GM23338 (cell line): ENCODE data around the gene SPINK5. TPM values are rescaled to one million over a fixed set of nuclear protein-coding genes. Genes with fewer than 3 reads are reported as not detected.

Source experiments
- ATAC-seq: fragments of 200-7000 bp; cut with Tn5 transposase; 3 replicates; pipeline ENCODE4 v1.9.1; 2020
- DNase-seq: peaks from one replicate; pipeline ENCODE4 v3.0.0-alpha.2; 2015; ENCODE audit warnings: low spot score
- H2AFZ ChIP-seq: fragments of 200-600 bp; sonication (generic); 2 replicates; pipeline ENCODE4 v1.8.0; 2016; ENCODE audit warnings: antibody characterized with exemption, mild to moderate bottlenecking, moderate library complexity
- H3F3A ChIP-seq: fragments of 200-600 bp; sonication (generic); replicated peaks from 2 replicates; pipeline ENCODE4 v1.8.0; 2017; ENCODE audit warnings: antibody characterized with exemption, mixed run types, low read depth
- H3K27ac ChIP-seq: fragments of 200-600 bp; sonication (generic); 2 replicates; pipeline ENCODE4 v1.6.1; 2016; ENCODE audit warnings: low read depth
- H3K27me3 ChIP-seq: fragments of 200-600 bp; sonication (generic); 2 replicates; pipeline ENCODE4 v1.8.0; 2016; ENCODE audit warnings: mild to moderate bottlenecking, mixed run types, moderate library complexity; ENCODE audit not compliant: insufficient read depth
- H3K36me3 ChIP-seq: fragments of 200-600 bp; sonication (generic); 2 replicates; pipeline ENCODE4 v1.8.0; 2016; ENCODE audit warnings: mild to moderate bottlenecking; ENCODE audit not compliant: insufficient read depth
- H3K4me1 ChIP-seq: fragments of 200-600 bp; sonication (generic); 2 replicates; pipeline ENCODE4 v1.8.0; 2016; ENCODE audit warnings: mild to moderate bottlenecking, moderate library complexity; ENCODE audit not compliant: insufficient read depth
- H3K4me2 ChIP-seq: fragments of 200-600 bp; sonication (generic); 2 replicates; pipeline ENCODE4 v1.7.1; 2017; ENCODE audit warnings: mixed run types
- H3K4me3 ChIP-seq: fragments of 200-600 bp; sonication (generic); 2 replicates; pipeline ENCODE4 v1.6.1; 2016; ENCODE audit warnings: mixed run types
- H3K79me2 ChIP-seq: fragments of 200-600 bp; sonication (generic); replicated peaks from 2 replicates; pipeline ENCODE4 v1.8.0; 2017; ENCODE audit warnings: mild to moderate bottlenecking; ENCODE audit not compliant: insufficient read depth
- H3K9me2 ChIP-seq: fragments of 200-600 bp; sonication (generic); 2 replicates; pipeline ENCODE4 v1.8.0; 2017; ENCODE audit not compliant: insufficient read depth
- H4K20me1 ChIP-seq: fragments of 200-600 bp; sonication (generic); replicated peaks from 2 replicates; pipeline ENCODE4 v1.8.0; 2017; ENCODE audit warnings: mild to moderate bottlenecking; ENCODE audit not compliant: insufficient read depth
- H3K27ac Mint-ChIP-seq: 2 replicates; pipeline ENCODE4 v1.8.0; 2020; ENCODE audit warnings: inconsistent platforms, mild to moderate bottlenecking, moderate library complexity, mixed read lengths
- H3K27me3 Mint-ChIP-seq: 3 replicates; pipeline ENCODE4 v1.8.0; 2022; ENCODE audit warnings: low read depth, mild to moderate bottlenecking, moderate library complexity, mixed read lengths, inconsistent platforms; ENCODE audit not compliant: insufficient read depth, poor library complexity
- H3K36me3 Mint-ChIP-seq: 3 replicates; pipeline ENCODE4 v1.8.0; 2021; ENCODE audit warnings: low read depth, mild to moderate bottlenecking, inconsistent platforms, moderate library complexity, mixed read lengths
- H3K4me1 Mint-ChIP-seq: 3 replicates; pipeline ENCODE4 v1.8.0; 2020; ENCODE audit warnings: mild to moderate bottlenecking, inconsistent platforms, mixed read lengths
- H3K4me3 Mint-ChIP-seq: 3 replicates; pipeline ENCODE4 v1.8.0; 2021; ENCODE audit warnings: moderate library complexity, mild to moderate bottlenecking, inconsistent platforms, mixed read lengths
- H3K9me3 Mint-ChIP-seq: 3 replicates; pipeline ENCODE4 v1.8.0; 2020; ENCODE audit warnings: moderate library complexity, mild to moderate bottlenecking, inconsistent platforms, mixed read lengths
- CREB1 ChIP-seq: fragments of 250-450 bp; sonication (Bioruptor Pico); IDR thresholded peaks from 2 replicates; pipeline ENCODE4 v1.5.0; 2020; ENCODE audit warnings: low read depth, mild to moderate bottlenecking, moderate library complexity
- EZH2 ChIP-seq: fragments of 200-600 bp; sonication (generic); IDR thresholded peaks from one replicate; pipeline ENCODE4 v1.8.0; 2017; ENCODE audit warnings: antibody characterized with exemption, mild to moderate bottlenecking, low read depth; ENCODE audit not compliant: unreplicated experiment
- EZH2phosphoT487 ChIP-seq: fragments of 200-600 bp; sonication (generic); IDR thresholded peaks from one replicate; pipeline ENCODE4 v1.8.1; 2018; ENCODE audit warnings: antibody characterized with exemption; ENCODE audit not compliant: unreplicated experiment
- polyA plus RNA-seq: library from polyadenylated mRNA; unstranded; fragments of >200 nt; fragmentation: Nextera tagmentation; extraction: Ambion mirVana; gene quantifications from 2 replicates; pipeline ENCODE4 v1.2.1, GENCODE V29; 2016
- total RNA-seq: library from RNA; depleted of rRNA; stranded (reverse); fragments of >200 nt; shearing (Covaris generic); gene quantifications from 2 replicates; pipeline ENCODE4 v1.2.3, GENCODE V29; 2014
- TF ChIP-seq, protein P1 (sequence below): IDR thresholded peaks from 2 replicates; pipeline ENCODE4 v1.6.1; 2016; ENCODE audit warnings: antibody characterized with exemption
- TF ChIP-seq, protein P2 (sequence below): fragments of 250-450 bp; sonication (Bioruptor Pico); IDR thresholded peaks from 2 replicates; pipeline ENCODE4 v1.5.0; 2020; ENCODE audit warnings: mild to moderate bottlenecking, moderate library complexity

Gene SPINK5
- total and polyA plus RNA-seq, 2 experiments from 2014 or later: 4.5 to 8.8 TPM

DNA sequence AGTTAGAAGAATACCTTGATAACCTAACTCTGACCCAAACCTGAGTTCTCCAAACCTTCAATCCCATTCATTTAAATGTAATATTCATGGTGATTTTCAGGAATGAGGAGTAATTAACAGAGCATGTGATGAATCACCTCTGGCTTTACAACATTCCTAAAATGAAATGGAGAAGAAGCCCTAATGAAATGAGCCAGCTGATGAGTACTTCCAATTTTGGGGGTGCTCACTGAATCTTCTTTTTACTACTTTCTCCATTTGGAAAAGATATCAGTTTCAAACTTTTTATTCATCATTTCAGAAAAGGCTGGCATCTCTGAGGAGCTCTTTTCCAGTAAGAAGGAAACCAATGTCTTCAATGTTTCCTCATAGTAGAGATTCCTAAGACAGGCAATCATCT is 2.9 kb upstream of the SPINK5 start:
- H3K4me1 ChIP-seq: no peaks in the 10 kb centered on the region
- H3K27ac ChIP-seq: no peak overlapping the region
- Mint-ChIP-seq H3K4me3 (no peak overlapping the region), H3K27me3 (peaks cover 1% of the 10 kb centered on the region), H3K36me3 (peaks cover 19% of the 10 kb centered on the region), H3K4me1 (no peaks in the 10 kb centered on the region), H3K9me3 (peaks cover 23% of the 10 kb centered on the region), H3K27ac (no peak overlapping the region)
- TF ChIP-seq EZH2 (no peak), CREB1 (no peak), EZH2phosphoT487 (no peak)
- TF ChIP-seq, protein P1, sequence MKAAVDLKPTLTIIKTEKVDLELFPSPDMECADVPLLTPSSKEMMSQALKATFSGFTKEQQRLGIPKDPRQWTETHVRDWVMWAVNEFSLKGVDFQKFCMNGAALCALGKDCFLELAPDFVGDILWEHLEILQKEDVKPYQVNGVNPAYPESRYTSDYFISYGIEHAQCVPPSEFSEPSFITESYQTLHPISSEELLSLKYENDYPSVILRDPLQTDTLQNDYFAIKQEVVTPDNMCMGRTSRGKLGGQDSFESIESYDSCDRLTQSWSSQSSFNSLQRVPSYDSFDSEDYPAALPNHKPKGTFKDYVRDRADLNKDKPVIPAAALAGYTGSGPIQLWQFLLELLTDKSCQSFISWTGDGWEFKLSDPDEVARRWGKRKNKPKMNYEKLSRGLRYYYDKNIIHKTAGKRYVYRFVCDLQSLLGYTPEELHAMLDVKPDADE: no peak
- TF ChIP-seq, protein P2, sequence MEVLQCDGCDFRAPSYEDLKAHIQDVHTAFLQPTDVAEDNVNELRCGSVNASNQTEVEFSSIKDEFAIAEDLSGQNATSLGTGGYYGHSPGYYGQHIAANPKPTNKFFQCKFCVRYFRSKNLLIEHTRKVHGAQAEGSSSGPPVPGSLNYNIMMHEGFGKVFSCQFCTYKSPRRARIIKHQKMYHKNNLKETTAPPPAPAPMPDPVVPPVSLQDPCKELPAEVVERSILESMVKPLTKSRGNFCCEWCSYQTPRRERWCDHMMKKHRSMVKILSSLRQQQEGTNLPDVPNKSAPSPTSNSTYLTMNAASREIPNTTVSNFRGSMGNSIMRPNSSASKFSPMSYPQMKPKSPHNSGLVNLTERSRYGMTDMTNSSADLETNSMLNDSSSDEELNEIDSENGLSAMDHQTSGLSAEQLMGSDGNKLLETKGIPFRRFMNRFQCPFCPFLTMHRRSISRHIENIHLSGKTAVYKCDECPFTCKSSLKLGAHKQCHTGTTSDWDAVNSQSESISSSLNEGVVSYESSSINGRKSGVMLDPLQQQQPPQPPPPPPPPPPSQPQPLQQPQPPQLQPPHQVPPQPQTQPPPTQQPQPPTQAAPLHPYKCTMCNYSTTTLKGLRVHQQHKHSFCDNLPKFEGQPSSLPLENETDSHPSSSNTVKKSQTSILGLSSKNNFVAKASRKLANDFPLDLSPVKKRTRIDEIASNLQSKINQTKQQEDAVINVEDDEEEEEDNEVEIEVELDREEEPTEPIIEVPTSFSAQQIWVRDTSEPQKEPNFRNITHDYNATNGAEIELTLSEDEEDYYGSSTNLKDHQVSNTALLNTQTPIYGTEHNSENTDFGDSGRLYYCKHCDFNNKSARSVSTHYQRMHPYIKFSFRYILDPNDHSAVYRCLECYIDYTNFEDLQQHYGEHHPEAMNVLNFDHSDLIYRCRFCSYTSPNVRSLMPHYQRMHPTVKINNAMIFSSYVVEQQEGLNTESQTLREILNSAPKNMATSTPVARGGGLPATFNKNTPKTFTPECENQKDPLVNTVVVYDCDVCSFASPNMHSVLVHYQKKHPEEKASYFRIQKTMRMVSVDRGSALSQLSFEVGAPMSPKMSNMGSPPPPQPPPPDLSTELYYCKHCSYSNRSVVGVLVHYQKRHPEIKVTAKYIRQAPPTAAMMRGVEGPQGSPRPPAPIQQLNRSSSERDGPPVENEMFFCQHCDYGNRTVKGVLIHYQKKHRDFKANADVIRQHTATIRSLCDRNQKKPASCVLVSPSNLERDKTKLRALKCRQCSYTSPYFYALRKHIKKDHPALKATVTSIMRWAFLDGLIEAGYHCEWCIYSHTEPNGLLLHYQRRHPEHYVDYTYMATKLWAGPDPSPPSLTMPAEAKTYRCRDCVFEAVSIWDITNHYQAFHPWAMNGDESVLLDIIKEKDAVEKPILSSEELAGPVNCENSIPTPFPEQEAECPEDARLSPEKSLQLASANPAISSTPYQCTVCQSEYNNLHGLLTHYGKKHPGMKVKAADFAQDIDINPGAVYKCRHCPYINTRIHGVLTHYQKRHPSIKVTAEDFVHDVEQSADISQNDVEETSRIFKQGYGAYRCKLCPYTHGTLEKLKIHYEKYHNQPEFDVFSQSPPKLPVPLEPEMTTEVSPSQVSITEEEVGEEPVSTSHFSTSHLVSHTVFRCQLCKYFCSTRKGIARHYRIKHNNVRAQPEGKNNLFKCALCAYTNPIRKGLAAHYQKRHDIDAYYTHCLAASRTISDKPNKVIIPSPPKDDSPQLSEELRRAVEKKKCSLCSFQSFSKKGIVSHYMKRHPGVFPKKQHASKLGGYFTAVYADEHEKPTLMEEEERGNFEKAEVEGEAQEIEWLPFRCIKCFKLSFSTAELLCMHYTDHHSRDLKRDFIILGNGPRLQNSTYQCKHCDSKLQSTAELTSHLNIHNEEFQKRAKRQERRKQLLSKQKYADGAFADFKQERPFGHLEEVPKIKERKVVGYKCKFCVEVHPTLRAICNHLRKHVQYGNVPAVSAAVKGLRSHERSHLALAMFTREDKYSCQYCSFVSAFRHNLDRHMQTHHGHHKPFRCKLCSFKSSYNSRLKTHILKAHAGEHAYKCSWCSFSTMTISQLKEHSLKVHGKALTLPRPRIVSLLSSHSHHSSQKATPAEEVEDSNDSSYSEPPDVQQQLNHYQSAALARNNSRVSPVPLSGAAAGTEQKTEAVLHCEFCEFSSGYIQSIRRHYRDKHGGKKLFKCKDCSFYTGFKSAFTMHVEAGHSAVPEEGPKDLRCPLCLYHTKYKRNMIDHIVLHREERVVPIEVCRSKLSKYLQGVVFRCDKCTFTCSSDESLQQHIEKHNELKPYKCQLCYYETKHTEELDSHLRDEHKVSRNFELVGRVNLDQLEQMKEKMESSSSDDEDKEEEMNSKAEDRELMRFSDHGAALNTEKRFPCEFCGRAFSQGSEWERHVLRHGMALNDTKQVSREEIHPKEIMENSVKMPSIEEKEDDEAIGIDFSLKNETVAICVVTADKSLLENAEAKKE (CRISPR knock-in tag): no peak
- DNase-seq: no peak
- H3K27me3 ChIP-seq: no peaks in the 10 kb centered on the region
- H3K9me2 ChIP-seq: no peaks in the 10 kb centered on the region
- no peaks in the 10 kb centered on the region for H4K20me1 ChIP-seq
- no peaks in the 10 kb centered on the region for H3F3A ChIP-seq
- H3K79me2 ChIP-seq: no peaks in the 10 kb centered on the region
- peaks cover under 1% of the 10 kb centered on the region; the same call in 1 of the 2 replicates for H3K36me3 ChIP-seq
- H3K4me2 ChIP-seq: no peak overlapping the region
- H3K4me3 ChIP-seq: no peak overlapping the region
- no peak for ATAC-seq
- no peak overlapping the region for H2AFZ ChIP-seq
